ENCODE measurements around the gene QKI. TPM values are rescaled to one million over a fixed set of nuclear protein-coding genes. Genes with fewer than 3 reads are reported as not detected.

Gene QKI
- total and polyA plus RNA-seq, 2 of the 8 experiments (the other 6 are each of a cell fraction or from before 2014, with no cell fraction given) = 181 to 183 TPM

- no peak for TF ChIP-seq SP2 (IDR thresholded peaks at IDR 0.05; ENCODE audit: low read length)
Observed at GRCh38 chr6:163423696-163424095, 9.2 kb downstream of the QKI start (continued).
